Neural crest cell (in vitro differentiated cells): ENCODE measurements around the gene DDX56. TPM values are rescaled to one million over a fixed set of nuclear protein-coding genes. Genes with fewer than 3 reads are reported as not detected.

Experiments used
- DNase-seq: peaks from one replicate; pipeline ENCODE4 v3.0.0; 2021; ENCODE audit warnings: low read depth, mixed read lengths, low spot score
- H3K27ac Mint-ChIP-seq: one replicate; pipeline ENCODE4 v1.8.0; 2021; ENCODE audit warnings: mild to moderate bottlenecking, mixed read lengths; ENCODE audit not compliant: unreplicated experiment
- H3K27me3 Mint-ChIP-seq: 2 replicates; pipeline ENCODE4 v1.8.0; 2021; ENCODE audit warnings: low read depth, mild to moderate bottlenecking, mixed read lengths
- H3K36me3 Mint-ChIP-seq: 2 replicates; pipeline ENCODE4 v1.8.0; 2021; ENCODE audit warnings: low read depth, mild to moderate bottlenecking, mixed read lengths
- H3K4me1 Mint-ChIP-seq: 2 replicates; pipeline ENCODE4 v1.8.0; 2021; ENCODE audit warnings: mixed read lengths
- H3K4me3 Mint-ChIP-seq: one replicate; pipeline ENCODE4 v1.8.0; 2021; ENCODE audit warnings: mild to moderate bottlenecking, mixed read lengths
- H3K9me3 Mint-ChIP-seq: 2 replicates; pipeline ENCODE4 v1.8.0; 2021; ENCODE audit warnings: mixed read lengths
- total RNA-seq: library from RNA; stranded (reverse); gene quantifications from 2 replicates; pipeline ENCODE4 v1.2.1, GENCODE V29; 2021
- TF ChIP-seq, protein P1 (sequence below): fragments of 200-600 bp; sonication (generic); conservative IDR thresholded peaks from 2 replicates; pipeline ENCODE4 v1.5.0; 2021; ENCODE audit warnings: antibody characterized with exemption, mild to moderate bottlenecking

Gene DDX56
- total RNA-seq, 1 donor from 2014 or later, result 111 TPM

- Mint-ChIP-seq H3K36me3 (peaks cover 2% of the 10 kb centered on the region), H3K27me3 (no peaks in the 10 kb centered on the region), H3K4me3 (no peak overlapping the region), H3K9me3 (no peaks in the 10 kb centered on the region), H3K27ac (no peak overlapping the region), H3K4me1 (peaks cover 30% of the 10 kb centered on the region)
- DNase-seq, result no peak
- TF ChIP-seq, protein P1, sequence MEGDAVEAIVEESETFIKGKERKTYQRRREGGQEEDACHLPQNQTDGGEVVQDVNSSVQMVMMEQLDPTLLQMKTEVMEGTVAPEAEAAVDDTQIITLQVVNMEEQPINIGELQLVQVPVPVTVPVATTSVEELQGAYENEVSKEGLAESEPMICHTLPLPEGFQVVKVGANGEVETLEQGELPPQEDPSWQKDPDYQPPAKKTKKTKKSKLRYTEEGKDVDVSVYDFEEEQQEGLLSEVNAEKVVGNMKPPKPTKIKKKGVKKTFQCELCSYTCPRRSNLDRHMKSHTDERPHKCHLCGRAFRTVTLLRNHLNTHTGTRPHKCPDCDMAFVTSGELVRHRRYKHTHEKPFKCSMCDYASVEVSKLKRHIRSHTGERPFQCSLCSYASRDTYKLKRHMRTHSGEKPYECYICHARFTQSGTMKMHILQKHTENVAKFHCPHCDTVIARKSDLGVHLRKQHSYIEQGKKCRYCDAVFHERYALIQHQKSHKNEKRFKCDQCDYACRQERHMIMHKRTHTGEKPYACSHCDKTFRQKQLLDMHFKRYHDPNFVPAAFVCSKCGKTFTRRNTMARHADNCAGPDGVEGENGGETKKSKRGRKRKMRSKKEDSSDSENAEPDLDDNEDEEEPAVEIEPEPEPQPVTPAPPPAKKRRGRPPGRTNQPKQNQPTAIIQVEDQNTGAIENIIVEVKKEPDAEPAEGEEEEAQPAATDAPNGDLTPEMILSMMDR, result no peak
These were observed 45.0 kb upstream of the DDX56 start for GRCh38 chr7:44618753-44619152.

DNA sequence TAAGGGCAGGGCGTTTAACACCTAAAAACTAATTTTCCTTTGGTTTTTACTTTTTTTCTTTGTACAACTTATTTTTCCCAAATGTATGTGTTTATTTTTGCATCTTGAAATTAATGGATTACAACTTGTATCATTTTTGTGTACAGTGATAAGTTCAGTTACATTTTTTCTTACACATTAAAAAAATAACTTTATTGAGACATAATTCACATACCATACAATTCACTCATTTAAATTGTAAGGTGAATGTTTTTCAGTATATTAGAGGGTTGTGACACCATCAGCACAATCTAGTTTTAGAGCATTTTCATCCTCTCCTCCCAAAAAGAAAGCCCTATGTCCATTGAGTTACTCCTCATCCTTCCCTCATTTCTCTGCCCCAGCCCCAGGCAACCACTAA lies 44.3 kb upstream of the DDX56 start:
- no peak overlapping the region for H3K4me3 Mint-ChIP-seq
- H3K27ac Mint-ChIP-seq, result no peak overlapping the region

GRCh38 chr7:44617225-44617890 lies 43.6 kb upstream of the DDX56 start:
- no peaks in the 10 kb centered on the region for H3K27me3 Mint-ChIP-seq
- no peak overlapping the region for H3K4me3 Mint-ChIP-seq
- H3K9me3 Mint-ChIP-seq, result no peaks in the 10 kb centered on the region
- TF ChIP-seq, protein P1, result no peak
- peaks cover 2% of the 10 kb centered on the region for H3K36me3 Mint-ChIP-seq
- DNase-seq, result no peak
- H3K4me1 Mint-ChIP-seq, result peaks cover 21% of the 10 kb centered on the region
- no peak overlapping the region for H3K27ac Mint-ChIP-seq

More for the DNA sequence above, 44.3 kb upstream of the DDX56 start:
- Mint-ChIP-seq H3K9me3 (no peaks in the 10 kb centered on the region), H3K27me3 (no peaks in the 10 kb centered on the region), H3K36me3 (peaks cover 2% of the 10 kb centered on the region), H3K4me1 (peaks cover 27% of the 10 kb centered on the region)
- TF ChIP-seq, protein P1, result no peak
- DNase-seq, result no peak

DNA sequence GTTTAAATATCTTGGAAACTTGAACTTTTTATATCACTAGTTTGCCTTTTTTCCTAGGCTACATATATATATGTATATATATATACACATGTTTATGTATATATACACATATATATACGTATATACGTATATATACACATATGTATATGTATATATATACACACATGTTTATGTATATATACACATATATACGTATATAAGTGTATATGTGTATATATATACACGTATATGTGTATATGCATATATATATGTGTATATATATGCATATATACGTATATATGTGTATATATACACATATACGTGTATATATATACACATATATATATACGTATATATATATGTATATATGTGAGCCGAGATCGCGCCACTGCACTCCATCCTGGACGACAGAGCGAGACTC lies 42.8 kb upstream of the DDX56 start:
- no peaks in the 10 kb centered on the region for H3K27me3 Mint-ChIP-seq
- peaks cover 23% of the 10 kb centered on the region for H3K4me1 Mint-ChIP-seq
- TF ChIP-seq, protein P1, result no peak
- no peak overlapping the region for H3K27ac Mint-ChIP-seq
- H3K4me3 Mint-ChIP-seq, result no peak overlapping the region
- H3K36me3 Mint-ChIP-seq, result peaks cover 2% of the 10 kb centered on the region
- no peak for DNase-seq
- H3K9me3 Mint-ChIP-seq, result no peaks in the 10 kb centered on the region

- Mint-ChIP-seq H3K4me3 (no peak overlapping the region), H3K36me3 (peaks cover 2% of the 10 kb centered on the region), H3K27ac (no peak overlapping the region), H3K27me3 (no peaks in the 10 kb centered on the region), H3K4me1 (peaks cover 19% of the 10 kb centered on the region), H3K9me3 (no peaks in the 10 kb centered on the region)
- no peak for DNase-seq
- TF ChIP-seq, protein P1, result no peak
These were observed 42.1 kb upstream of the DDX56 start for GRCh38 chr7:44615793-44616192.
